Panc1 (cell line): ENCODE measurements around the gene MAP1S. TPM values are rescaled to one million over a fixed set of nuclear protein-coding genes. Genes with fewer than 3 reads are reported as not detected.
A peak's percentile ranks its signal among the peaks of the same experiment; 100 is the strongest.
"Not testable (repeated sequence)": the region's sequence is repeated elsewhere in the genome, so short reads cannot be mapped to it uniquely, and the experiment has no call there.

ENCODE experiments used
- ATAC-seq: fragments of 200-7000 bp; cut with Tn5 transposase; 2 replicates; pipeline ENCODE4 v1.9.1; 2020; ENCODE audit warnings: mild to moderate bottlenecking, moderate library complexity
- BruUV-seq: library from RNA; stranded (reverse); fragments of 400-500 nt; replicated peaks from 2 replicates; lab custom pipeline; 2021; lab: Mats Ljungman, UMichigan
- CTCF ChIA-PET: fragments of 300-600 bp; sonication (Branson Sonifier 250); formaldehyde crosslinking; loops from one replicate; lab custom pipeline; 2022; ENCODE audit warnings: antibody characterized with exemption; lab: Charles Lee
- POLR2A ChIA-PET: fragments of 300-600 bp; sonication (Branson Sonifier 250); formaldehyde crosslinking; loops from one replicate; lab custom pipeline; 2022; ENCODE audit warnings: antibody characterized with exemption; lab: Charles Lee
- DNase-seq: peaks from one replicate; pipeline ENCODE4 v3.0.0-alpha.2; 2010; ENCODE audit warnings: low read depth, low spot score
- H3K27ac ChIP-seq: 2 replicates; pipeline ENCODE4 v1.5.1; 2011; ENCODE audit warnings: mild to moderate bottlenecking, low read length, inconsistent platforms
- H3K27me3 ChIP-seq: fragments of 200-500 bp; sonication (Bioruptor generic); 2 replicates; pipeline ENCODE4 v1.6.0; 2014; ENCODE audit warnings: low read length, inconsistent platforms; ENCODE audit not compliant: control insufficient read depth, insufficient read depth
- H3K36me3 ChIP-seq: fragments of 200-500 bp; sonication (Bioruptor generic); 2 replicates; pipeline ENCODE4 v1.5.1; 2014; ENCODE audit warnings: inconsistent platforms, mild to moderate bottlenecking, low read length, moderate library complexity; ENCODE audit not compliant: control insufficient read depth, insufficient read depth
- H3K4me1 ChIP-seq: 2 replicates; pipeline ENCODE4 v1.5.1; 2011; ENCODE audit warnings: inconsistent platforms, mild to moderate bottlenecking, low read length, moderate library complexity; ENCODE audit not compliant: control insufficient read depth, insufficient read depth
- H3K4me3 ChIP-seq, 2 experiments: 2 replicates each; pipeline ENCODE4 v1.5.1; 2011 to 2012; ENCODE audit warnings: low read depth in 2 of 2, low read length in 2 of 2, mild to moderate bottlenecking in 2 of 2, inconsistent platforms in 1 of 2, moderate library complexity in 1 of 2
- H3K9me3 ChIP-seq: fragments of 200-500 bp; sonication (Bioruptor generic); 2 replicates; pipeline ENCODE4 v1.5.1; 2014; ENCODE audit warnings: low read depth, mild to moderate bottlenecking, inconsistent platforms, low read length, moderate library complexity; ENCODE audit not compliant: control insufficient read depth, insufficient read depth
- CTCF ChIP-seq: fragments of 450-650 bp; IDR thresholded peaks from 2 replicates; pipeline ENCODE4 v1.5.1; 2017; ENCODE audit warnings: mild to moderate bottlenecking
- POLR2AphosphoS5 ChIP-seq: IDR thresholded peaks from 2 replicates; pipeline ENCODE4 v1.6.1; 2012; ENCODE audit warnings: mild to moderate bottlenecking, low read depth, low read length, moderate library complexity
- REST ChIP-seq, 2 experiments: IDR thresholded peaks; 2 replicates each; pipeline ENCODE4 v1.6.1; 2011 to 2012; ENCODE audit warnings: low read depth in 2 of 2, control low read depth in 1 of 2, low read length in 1 of 2, mild to moderate bottlenecking in 1 of 2, moderate library complexity in 1 of 2; ENCODE audit not compliant: insufficient read depth in 1 of 2
- SIN3A ChIP-seq: IDR thresholded peaks from 2 replicates; pipeline ENCODE4 v1.6.1; 2012; ENCODE audit warnings: low read depth, mild to moderate bottlenecking, low read length, moderate library complexity, borderline replicate concordance; ENCODE audit not compliant: insufficient read depth
- TCF7L2 ChIP-seq: IDR thresholded peaks from 2 replicates; pipeline ENCODE4 v1.6.1; 2011; ENCODE audit warnings: mild to moderate bottlenecking, low read depth, low read length, inconsistent platforms
- in situ Hi-C: cut with HindIII; loops from 2 replicates; pipeline ENCODE4 v1.10.0; 2016; ENCODE audit warnings: low sequenced_read_pairs, low pct_unique_long_range_greater_than_20kb
- intact Hi-C: fragments of 100-400 bp; cut with micrococcal nuclease; formaldehyde crosslinking; loops from one replicate; pipeline ENCODE4 v1.10.0; 2022; ENCODE audit not compliant: unreplicated experiment
- total RNA-seq: library from RNA; stranded (reverse); gene quantifications from one replicate; pipeline ENCODE4 v1.2.1, GENCODE V29; 2021; ENCODE audit not compliant: unreplicated experiment

MAP1S gene
- total RNA-seq, 1 experiment from 2014 or later = 56.6 TPM

- Histone ChIP-seq H3K4me1 (0 out of 2 replicates have a peak, but pooled peaks cover 3% of the 10 kb centered on the region), H3K27ac (no peak overlapping the region), H3K36me3 (no peaks in the 10 kb centered on the region; the same call in 1 of the 2 replicates), H3K9me3 (no peaks in the 10 kb centered on the region), H3K27me3 (no peaks in the 10 kb centered on the region), H3K4me3 (no peak overlapping the region)
- no peak for DNase-seq
- no TSS peak for BruUV-seq
- ChIA-PET CTCF (interaction anchor here (0.6 kb wide), 1 partner anchor 282 kb away, joined by 6 read pairs; no protein-coding TSS in a partner anchor), POLR2A (no interaction called here)
- ATAC-seq = no peak
- no peak for TF ChIP-seq TCF7L2
- intact Hi-C loops = no loop called here
- in situ Hi-C loops = no loop called here
Observed at GRCh38 chr19:17775991-17776803, 56.9 kb downstream of the MAP1S start.

GRCh38 chr19:17777840-17778239 is 58.6 kb downstream of the MAP1S start:
- DNase-seq, H3K4me1 ChIP-seq, POLR2A ChIA-PET, intact Hi-C loops, H3K4me3 ChIP-seq, ATAC-seq, in situ Hi-C loops, H3K9me3 ChIP-seq, H3K27ac ChIP-seq, H3K27me3 ChIP-seq, H3K36me3 ChIP-seq, BruUV-seq: not testable (repeated sequence)
- CTCF ChIA-PET = interaction anchor here (0.6 kb wide), 1 partner anchor 282 kb away, joined by 3 read pairs; no protein-coding TSS in a partner anchor

GRCh38 chr19:17778251-17778967 is 59.1 kb downstream of the MAP1S start:
- TF ChIP-seq TCF7L2 (no peak), CTCF (no peak), REST (IDR thresholded peaks at IDR 0.05; ENCODE audit: insufficient read depth in 1 of 2, low read depth in 2 of 2, low read length in 1 of 2) (no peak), SIN3A (no peak), POLR2AphosphoS5 (no peak)
- POLR2A ChIA-PET = no interaction called here

More at GRCh38 chr19:17778251-17778967, 59.1 kb downstream of the MAP1S start:
- BruUV-seq = no TSS peak
- H3K27me3 ChIP-seq = no peaks in the 10 kb centered on the region
- H3K4me1 ChIP-seq = 0 out of 2 replicates have a peak, but pooled peaks cover 3% of the 10 kb centered on the region
- H3K9me3 ChIP-seq = no peaks in the 10 kb centered on the region
- CTCF ChIA-PET = interaction anchor here (0.6 kb wide), 1 partner anchor 282 kb away, joined by 3 read pairs; no protein-coding TSS in a partner anchor
- in situ Hi-C loops (no loop called here), intact Hi-C loops (no loop called here)
- no peak for DNase-seq
- no peak overlapping the region for H3K27ac ChIP-seq
- no peaks in the 10 kb centered on the region; the same call in 1 of the 2 replicates for H3K36me3 ChIP-seq
- peak; percentile 74 for ATAC-seq
- no peak overlapping the region for H3K4me3 ChIP-seq
